ENCODE results near the gene SV2A. TPM values are rescaled to one million over a fixed set of nuclear protein-coding genes. Genes with fewer than 3 reads are reported as not detected.

SV2A gene
- total RNA-seq, 6 donors from 2014 or later: 0.44 to 1.6 (median 0.98) TPM

DNA sequence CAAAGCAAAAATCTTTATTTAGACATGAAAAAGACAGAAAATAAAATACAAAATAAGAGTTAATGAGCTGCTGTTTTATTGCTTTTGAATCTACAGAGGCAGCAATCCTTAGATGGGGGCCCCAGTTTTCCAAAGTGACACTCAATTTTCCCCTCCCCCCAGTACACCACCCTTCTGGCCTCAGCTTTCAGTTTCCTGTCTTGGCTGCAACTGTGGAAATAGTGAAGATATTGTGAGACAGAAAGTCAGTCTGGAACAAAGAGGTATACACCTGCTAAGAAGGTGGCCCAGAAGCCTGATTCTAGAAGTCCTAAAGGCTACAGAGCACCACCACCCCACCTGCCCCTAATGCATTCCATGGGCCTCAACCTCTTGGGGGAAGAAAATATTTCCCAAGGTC lies 20.1 kb upstream of the SV2A start:
- no peak for ATAC-seq (ENCODE audit: low FRiP score in 2 of 2)
- H3K4me3 ChIP-seq: peak overlapping the region in 1 of 4 donors; percentile 57
- DNase-seq: no peak
- peak overlapping the region in 3 of 4 donors; percentile 64 to 85 (median 67) for H3K27ac ChIP-seq
- no peaks in the 10 kb centered on the region for H3K27me3 ChIP-seq
- H3K36me3 ChIP-seq: no peaks in the 10 kb centered on the region
- TF ChIP-seq, protein P1, sequence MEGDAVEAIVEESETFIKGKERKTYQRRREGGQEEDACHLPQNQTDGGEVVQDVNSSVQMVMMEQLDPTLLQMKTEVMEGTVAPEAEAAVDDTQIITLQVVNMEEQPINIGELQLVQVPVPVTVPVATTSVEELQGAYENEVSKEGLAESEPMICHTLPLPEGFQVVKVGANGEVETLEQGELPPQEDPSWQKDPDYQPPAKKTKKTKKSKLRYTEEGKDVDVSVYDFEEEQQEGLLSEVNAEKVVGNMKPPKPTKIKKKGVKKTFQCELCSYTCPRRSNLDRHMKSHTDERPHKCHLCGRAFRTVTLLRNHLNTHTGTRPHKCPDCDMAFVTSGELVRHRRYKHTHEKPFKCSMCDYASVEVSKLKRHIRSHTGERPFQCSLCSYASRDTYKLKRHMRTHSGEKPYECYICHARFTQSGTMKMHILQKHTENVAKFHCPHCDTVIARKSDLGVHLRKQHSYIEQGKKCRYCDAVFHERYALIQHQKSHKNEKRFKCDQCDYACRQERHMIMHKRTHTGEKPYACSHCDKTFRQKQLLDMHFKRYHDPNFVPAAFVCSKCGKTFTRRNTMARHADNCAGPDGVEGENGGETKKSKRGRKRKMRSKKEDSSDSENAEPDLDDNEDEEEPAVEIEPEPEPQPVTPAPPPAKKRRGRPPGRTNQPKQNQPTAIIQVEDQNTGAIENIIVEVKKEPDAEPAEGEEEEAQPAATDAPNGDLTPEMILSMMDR (IDR thresholded peaks at IDR 0.05): no peak
- TF ChIP-seq POLR2A (IDR thresholded peaks at IDR 0.05) (no peak), POLR2AphosphoS5 (IDR thresholded peaks at IDR 0.05) (no peak), EP300 (IDR thresholded peaks at IDR 0.05) (no peak)
- H3K9me3 ChIP-seq: no peaks in the 10 kb centered on the region
- H3K4me1 ChIP-seq: peaks cover 40 to 52% (median 46%) of the 10 kb centered on the region in 4 donors

DNA sequence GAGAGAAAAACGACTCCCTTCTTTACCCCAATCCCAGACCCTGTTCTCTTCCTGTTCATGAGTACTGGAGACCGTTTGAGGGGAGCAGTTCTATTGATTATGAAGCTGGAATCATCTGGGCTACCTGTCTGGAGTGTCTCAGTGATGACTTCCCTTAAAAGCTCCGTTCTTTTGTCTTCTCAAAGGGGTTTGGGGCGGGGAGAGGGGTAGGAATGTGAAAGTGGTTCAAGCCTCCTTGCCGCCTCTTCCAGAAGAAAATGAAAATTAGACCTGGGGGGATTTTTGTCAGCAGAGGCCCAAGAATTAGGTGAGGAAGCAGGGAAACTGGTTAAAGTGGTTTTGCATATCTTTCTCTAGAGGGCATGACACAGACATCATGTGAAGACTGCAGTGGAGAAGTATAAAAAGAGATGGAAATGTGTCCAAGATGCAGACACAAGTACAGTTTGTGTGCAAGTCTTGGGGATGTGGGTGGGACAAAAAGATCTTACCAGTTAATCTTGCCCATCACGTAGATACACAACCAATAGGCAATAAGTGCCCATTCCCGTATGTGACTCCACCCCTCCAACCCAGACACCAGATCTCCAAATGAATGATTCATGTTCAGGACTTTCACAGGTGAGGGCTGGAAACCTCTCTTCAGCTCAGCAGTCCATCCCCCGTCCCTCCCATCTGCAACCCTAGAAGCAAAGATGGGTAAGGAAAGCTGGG lies 19.5 kb upstream of the SV2A start:
- no peak for ATAC-seq (ENCODE audit: low FRiP score in 2 of 2)
- TF ChIP-seq POLR2A (IDR thresholded peaks at IDR 0.05): peak in 1 of 4 donors; percentile 29
- peak in 1 of 2 donors; percentile 37 for TF ChIP-seq POLR2AphosphoS5 (IDR thresholded peaks at IDR 0.05)
- TF ChIP-seq EP300 (IDR thresholded peaks at IDR 0.05): no peak
- H3K27ac ChIP-seq: peak overlapping the region in 3 of 4 donors; percentile 64 to 85 (median 67)
- H3K4me1 ChIP-seq: peaks cover 39 to 48% (median 41%) of the 10 kb centered on the region in 4 donors
- no peaks in the 10 kb centered on the region for H3K9me3 ChIP-seq
- H3K36me3 ChIP-seq: peaks cover 0 to 3% (median 0%) of the 10 kb centered on the region in 4 donors
- no peaks in the 10 kb centered on the region for H3K27me3 ChIP-seq
- whole genome bisulfite sequencing, 2 donors: 24 to 26% methylated on average over 8 of the region's 8 CpGs
- H3K4me3 ChIP-seq: peak overlapping the region in 3 of 4 donors; percentile 43 to 58 (median 57)
- DNase-seq: peak in 1 of 2 donors; percentile 68

DNA sequence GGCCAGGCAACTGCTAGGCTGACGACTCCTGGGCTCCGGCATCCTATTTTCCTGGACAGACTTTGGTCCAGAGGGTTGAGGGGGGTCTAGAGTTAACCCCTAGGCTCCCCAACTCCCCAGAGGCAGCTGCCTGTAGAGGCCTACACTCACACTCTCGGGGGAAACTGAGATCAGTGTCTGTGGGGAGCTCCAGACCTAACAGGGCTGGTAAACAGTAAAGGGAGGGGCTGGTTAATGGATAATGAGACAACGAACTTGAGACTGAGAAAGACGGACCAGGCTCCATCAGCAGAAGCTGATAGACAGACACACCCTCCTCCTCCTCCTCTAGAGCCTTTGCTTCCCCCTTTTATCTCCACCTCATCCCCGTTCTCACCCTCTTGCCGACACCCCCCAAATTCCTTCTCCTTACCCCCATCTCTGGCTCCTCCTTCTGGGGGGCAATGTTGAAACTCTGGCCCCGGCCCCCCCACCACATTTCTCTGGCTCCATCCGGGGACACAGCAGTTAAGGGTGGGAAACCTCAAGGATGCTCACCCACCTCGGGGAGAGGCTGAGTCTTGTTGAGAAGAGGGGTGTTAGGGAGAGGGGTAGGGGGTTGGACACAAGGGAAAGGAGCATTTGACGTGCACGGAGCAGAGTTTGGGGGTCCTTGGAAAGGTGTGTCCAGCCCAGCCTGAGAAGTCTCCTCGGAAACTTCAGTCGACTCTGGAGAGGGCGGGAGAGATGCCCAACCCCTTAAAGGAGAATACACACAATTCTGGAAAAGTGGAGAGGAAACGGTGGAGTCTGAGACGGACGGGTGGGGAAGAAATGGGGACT lies 18.7 kb upstream of the SV2A start, which contains the start of gene MTMR11:
Gene MTMR11, minus strand, starts transcription at position 710 of the 822 bp plus-strand sequence. Its CDS starts 232 bp downstream, at position 478.
- WGBS, 2 donors: 26 to 29% methylated on average over 18 of the region's 18 CpGs
- Histone ChIP-seq H3K9me3 (no peaks in the 10 kb centered on the region), H3K27ac (peak within 1 kb of the TSS in 3 of 4 donors; percentile 64 to 85 (median 67)), H3K4me3 (peak within 1 kb of the TSS; percentile 43 to 58 (median 50)), H3K27me3 (no peaks in the 10 kb centered on the region), H3K36me3 (peaks cover 0 to 11% (median 0%) of the 10 kb centered on the region in 4 donors), H3K4me1 (peaks cover 31 to 44% (median 37%) of the 10 kb centered on the region in 4 donors)
- peak; percentile 64 to 65 for ATAC-seq (ENCODE audit: low FRiP score in 2 of 2)
- DNase-seq: peak in 1 of 2 donors; percentile 49
- TF ChIP-seq, protein P1 (IDR thresholded peaks at IDR 0.05): no peak
- TF ChIP-seq POLR2AphosphoS5 (IDR thresholded peaks at IDR 0.05) (no peak), POLR2A (IDR thresholded peaks at IDR 0.05) (no peak), EP300 (IDR thresholded peaks at IDR 0.05) (no peak)

DNA sequence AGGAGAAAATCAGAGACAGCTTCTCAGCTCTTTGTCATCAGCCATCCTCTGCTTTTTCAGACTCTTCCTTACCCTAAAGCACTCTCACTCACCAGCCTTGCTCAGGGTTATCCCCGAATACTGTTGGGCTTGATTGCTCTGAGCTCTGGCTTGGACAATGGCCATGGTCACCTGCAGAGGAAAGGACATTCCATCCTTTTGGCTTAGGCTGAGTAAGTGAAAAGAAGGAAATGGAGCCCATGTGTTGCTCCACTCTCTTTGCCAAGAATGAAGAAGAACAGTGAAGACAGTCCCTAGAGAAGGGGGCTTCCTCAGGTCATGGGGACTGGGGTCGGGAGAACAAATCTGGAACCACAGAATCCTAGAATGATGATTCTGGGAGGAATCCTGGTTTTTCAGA lies 16.7 kb upstream of the SV2A start:
- peaks cover 0 to 18% (median 0%) of the 10 kb centered on the region in 4 donors for H3K36me3 ChIP-seq
- DNase-seq (no peak), ATAC-seq (ENCODE audit: low FRiP score in 2 of 2) (no peak)
- H3K4me3 ChIP-seq: no peak overlapping the region
- WGBS, 2 donors: 77 to 81% methylated on average over 2 of the region's 2 CpGs
- peaks cover 22 to 41% (median 31%) of the 10 kb centered on the region in 4 donors for H3K4me1 ChIP-seq
- no peaks in the 10 kb centered on the region for H3K27me3 ChIP-seq
- TF ChIP-seq EP300 (IDR thresholded peaks at IDR 0.05) (no peak), POLR2A (IDR thresholded peaks at IDR 0.05) (no peak), POLR2AphosphoS5 (IDR thresholded peaks at IDR 0.05) (no peak)
- TF ChIP-seq, protein P1 (IDR thresholded peaks at IDR 0.05): no peak
- no peaks in the 10 kb centered on the region for H3K9me3 ChIP-seq
- no peak overlapping the region for H3K27ac ChIP-seq

DNA sequence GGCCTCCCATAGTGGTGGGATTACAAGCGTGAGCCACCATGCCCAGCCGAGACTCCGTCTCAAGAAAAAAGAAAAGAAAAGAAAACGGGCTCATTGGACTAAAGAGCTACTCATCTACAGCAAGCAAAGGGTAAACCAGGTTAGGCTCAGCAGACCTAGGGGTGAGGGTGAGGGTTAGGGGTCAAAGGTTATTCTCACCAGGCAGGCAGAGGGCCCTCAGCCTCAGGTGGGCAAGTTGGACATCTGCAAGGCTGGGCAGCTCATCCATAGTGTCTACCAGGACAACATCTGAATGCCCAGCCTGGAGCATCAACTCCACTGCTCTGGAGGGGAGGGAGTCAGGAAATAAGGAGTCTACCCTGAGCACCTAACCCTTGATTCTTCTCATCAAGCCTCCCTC lies 15.6 kb upstream of the SV2A start:
- Histone ChIP-seq H3K9me3 (no peaks in the 10 kb centered on the region), H3K36me3 (peaks cover 0 to 18% (median 0%) of the 10 kb centered on the region in 4 donors), H3K27ac (no peak overlapping the region), H3K27me3 (no peaks in the 10 kb centered on the region), H3K4me3 (no peak overlapping the region), H3K4me1 (peaks cover 19 to 37% (median 29%) of the 10 kb centered on the region in 4 donors)
- ATAC-seq (ENCODE audit: low FRiP score in 2 of 2): no peak
- TF ChIP-seq POLR2AphosphoS5 (IDR thresholded peaks at IDR 0.05) (no peak), EP300 (IDR thresholded peaks at IDR 0.05) (no peak)
- WGBS, 2 donors: 93 to 99% methylated on average over 4 of the region's 4 CpGs
- DNase-seq: no peak
